GM19467 (cell line): Measurements from ENCODE around the gene RSU1.

Source experiments
- ATAC-seq: cut with Tn5 transposase; IDR thresholded peaks from one replicate; pipeline ENCODE4 v1.9.1; 2021; ENCODE audit warnings: mild to moderate bottlenecking, moderate library complexity; ENCODE audit not compliant: unreplicated experiment

The RSU1 gene

DNA sequence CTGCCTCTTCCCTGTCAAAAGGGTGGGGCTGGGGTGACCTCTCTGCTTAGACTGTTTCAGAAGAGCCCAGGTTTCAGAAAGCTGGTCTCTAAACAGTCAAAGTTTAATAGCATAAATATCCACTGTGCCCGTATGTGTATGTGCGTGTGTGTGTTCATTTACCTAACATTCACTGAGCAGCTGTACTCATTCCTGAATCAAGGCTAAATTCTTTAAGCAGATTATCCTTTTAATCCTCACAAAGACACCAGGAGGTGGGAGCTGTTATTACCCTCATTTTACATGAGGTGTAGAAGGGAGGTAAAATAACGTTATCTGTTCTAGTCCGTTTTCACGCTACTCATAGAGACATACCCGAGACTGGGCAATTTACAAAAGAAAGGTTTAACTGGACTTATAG, 72.2 kb downstream of the RSU1 start:
- no peak for ATAC-seq

DNA sequence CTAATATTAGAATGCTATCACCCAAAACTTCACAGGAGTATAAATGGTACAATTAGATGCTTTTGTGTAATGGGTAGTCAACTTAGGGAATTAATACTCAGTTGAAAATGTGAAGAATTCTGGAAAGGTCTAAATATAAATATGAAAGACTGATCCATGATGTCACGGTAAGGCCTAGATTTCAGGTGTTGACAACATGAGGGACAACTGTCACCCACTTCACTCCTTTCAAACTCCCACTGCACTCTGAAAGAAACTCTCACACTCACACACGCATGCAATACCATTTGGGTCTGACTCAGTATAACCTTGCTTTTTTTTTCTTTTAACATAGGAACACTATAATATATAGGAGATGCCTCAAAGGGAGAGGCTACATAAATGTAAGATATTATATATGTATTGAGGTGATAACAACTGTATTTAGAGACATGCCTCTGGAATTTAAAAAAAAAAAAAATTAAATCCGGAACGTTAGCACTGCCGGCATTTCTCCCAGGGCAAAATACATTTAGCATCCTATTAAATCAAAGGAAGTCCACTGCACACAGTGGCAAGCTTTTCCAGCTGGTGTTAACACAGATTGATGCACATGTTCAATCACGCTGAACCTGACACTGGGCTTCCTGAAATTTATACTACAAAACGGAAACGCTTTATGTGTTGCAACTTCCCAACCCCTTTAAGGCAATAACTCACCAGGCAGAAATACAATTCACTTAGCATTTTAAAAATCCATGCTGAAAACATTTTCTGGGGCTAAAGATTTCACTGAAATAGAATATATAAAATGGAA, 74.9 kb downstream of the RSU1 start:
- no peak for ATAC-seq

DNA sequence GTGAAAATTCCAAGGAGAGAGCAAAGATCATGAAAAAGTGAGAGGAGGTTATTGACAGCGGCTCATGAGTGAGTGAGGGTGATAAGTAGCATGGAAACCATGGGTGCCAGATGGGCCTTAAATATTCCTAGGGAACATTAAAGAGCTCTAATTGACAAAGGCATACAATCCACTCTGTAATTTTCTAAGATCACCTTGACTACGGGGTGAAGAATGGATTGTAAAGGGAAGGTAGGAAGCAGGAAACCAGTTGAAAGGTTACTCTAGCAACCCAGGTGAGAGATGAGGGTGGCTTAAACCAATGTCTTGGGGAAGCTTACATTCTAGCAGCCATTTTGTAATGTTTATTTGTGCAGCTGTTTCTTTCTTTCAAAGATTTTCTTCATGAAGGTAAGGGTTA, 75.7 kb downstream of the RSU1 start:
- ATAC-seq: no peak

DNA sequence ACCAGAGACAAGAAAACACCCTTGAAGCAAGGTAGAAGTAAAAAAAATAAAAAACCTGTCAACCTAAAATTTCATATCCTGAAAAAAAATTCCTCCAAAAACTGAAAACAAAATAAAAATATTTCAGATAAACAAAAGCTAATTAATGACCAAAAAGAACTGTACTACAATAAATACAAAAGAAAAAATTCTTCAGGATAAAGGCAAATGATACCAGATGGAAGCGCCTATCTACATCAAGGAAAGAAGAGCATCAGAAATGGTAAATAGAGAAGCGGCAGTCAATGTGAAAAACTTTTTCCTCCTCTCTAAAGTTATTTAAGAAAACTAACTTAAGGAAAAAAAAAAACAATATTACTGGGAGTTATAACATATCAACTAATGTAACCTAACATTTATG, 79.8 kb downstream of the RSU1 start:
- ATAC-seq: no peak

DNA sequence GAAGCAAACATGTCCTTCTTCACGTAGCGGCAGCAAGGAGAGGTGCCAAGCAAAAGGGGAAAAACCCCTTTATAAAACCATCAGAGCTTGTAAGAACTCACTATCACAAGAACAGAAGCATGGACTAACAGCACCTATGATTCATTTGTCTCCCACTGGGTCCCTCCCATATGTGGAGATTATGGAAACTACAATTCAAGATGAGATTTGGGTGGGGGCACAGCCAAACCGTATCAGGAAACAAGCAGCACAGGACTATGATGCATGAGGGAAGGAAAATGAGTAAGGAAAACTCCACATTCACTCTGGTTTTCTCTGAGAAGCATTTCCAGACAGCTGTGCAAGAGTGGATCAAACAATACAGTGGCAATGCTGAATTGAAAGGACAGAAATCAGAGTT, 81.6 kb downstream of the RSU1 start:
- no peak for ATAC-seq

DNA sequence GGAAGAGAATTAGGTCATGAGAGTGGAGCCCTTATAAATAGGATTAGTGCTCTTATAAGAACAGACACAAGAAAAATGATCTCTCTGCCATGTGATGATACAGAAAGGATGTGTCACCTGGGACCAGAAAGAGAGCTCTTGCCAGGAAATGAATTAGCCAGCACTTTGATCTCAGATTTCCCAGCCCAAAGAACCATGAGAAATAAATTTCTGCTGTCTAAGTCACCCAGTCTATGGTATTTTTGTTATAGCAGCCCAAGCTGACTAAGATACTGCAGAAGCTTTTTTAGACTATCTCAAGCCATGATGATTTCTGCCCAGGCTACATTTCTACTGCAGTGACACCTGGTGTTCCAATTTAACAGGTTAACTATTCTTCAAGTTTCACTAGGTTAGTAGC, 84.8 kb downstream of the RSU1 start:
- ATAC-seq: no peak

DNA sequence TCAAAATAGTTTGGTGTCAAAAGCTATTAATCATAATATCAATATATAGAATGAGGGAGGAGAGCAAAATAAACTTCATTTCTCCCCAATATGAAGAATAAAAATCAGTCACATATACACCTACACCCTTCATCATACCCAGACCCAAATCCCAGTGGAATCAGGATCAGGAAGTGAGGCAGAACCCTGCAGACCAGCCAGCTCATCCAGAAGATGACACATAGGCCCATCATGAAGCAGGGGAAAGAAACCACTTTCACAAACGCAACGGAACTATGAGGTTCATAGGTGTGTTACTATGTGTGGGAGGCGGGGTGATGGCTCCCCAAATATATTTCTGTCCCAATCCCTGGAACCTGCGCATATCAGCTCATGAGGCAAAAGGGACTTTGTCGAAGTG, 89.0 kb downstream of the RSU1 start:
- no peak for ATAC-seq

DNA sequence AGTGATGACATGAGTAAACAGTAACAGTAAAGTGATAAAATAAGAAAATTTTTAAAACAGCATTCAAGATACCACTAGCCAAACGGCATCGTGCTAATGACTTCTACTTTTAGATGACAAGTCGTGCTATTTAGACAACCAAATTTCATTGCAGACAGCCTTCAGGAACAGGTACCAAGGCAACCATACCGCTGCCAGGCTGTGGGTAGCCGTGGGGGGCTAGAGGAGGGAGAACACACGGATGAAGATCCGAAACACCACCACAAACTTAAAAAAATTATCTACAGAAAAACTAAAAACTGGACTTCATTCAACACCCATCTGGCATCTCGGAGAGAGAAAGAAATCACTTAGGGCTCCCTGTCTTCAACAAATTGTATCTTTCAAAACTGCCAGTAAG, 89.6 kb downstream of the RSU1 start:
- ATAC-seq: no peak

DNA sequence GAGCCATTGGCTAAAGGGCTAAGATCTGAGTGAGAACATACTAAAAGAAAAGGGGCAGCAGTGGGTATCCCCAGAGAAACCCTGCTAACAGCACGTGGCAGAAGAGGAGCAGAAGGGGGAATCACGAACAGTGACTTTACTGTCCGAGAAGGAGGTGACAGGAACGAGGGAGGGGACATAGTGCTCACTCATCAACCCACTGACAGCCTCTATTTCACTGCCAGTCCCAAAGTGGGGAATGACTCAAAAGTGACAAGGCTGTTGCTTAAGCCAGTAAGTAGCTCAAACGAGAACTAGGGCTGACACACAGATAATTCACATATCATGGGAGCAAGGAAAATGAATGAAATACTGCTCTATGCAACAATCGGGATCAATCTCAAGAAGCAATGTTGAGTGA, 92.7 kb downstream of the RSU1 start:
- ATAC-seq: no peak

DNA sequence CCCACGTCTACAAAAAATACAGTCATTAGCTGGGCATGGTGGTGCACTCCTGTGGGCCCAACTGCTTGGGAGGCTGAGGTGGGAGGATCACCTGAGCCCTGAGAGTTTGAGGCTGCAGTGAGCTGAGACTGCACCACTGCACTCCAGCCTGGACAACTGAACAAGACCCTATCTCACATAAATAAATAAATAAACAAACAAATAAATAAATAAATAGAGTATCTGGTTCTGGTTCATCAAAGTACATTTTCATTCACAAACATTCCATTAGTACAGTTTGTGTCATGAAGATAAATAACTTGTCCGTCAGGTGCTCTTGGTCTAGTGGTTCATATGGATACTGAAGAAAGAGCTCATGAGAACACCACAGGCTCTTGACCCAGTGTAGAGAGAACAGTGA, 96.4 kb downstream of the RSU1 start:
- no peak for ATAC-seq

DNA sequence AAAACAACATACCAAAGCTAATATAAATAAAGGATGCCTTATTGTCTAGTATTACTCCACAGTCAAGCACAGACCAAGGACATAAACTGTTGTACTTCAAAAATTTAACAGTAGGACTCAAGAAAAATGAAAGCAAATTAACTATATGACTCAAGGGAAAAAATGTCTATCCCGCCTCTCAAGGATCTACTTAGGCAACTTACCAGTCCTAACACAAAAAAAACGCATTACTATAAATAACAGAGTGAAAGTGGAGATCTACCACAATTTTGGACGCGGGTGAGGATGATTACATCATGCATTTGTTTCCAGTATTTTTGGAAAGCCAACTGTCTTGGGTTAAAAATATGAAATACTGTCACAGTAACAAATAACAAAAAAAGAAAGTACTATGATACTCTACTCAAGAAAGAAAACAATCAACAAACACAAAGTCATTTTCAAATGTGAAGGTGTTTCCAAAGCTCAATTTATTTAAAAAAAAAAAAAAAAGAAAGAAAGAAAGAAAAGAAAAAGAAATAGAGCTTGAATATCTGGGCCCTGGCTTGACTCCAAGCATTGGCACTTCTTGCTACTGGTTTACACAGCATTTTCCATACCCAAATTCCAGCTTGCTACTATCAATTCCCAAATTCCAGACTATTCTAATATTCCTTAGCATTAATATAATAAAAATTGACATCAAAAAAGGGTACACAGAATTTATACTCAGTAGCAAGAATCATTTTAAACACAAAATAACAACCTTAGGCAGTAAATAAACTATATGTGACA, 99.4 kb downstream of the RSU1 start:
- ATAC-seq: no peak

DNA sequence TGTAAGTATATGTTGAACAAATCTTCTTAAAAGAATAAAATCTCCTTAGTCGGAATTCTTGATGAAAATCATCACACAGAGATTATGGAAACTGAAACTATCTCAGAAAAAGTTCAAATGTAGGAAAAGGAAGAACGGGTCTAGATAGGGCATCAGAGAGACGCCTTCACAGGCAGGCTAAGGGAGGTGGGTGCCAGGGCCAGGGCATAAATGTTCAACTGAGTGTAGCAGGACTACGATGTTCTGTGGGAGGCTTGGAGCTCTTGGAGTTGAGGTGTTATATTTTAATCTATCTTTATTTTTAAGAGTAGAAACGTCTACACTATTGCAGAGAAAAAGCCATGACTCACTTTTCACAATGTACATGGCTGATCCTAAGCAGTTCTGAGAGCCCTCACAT, 101.2 kb downstream of the RSU1 start:
- no peak for ATAC-seq

DNA sequence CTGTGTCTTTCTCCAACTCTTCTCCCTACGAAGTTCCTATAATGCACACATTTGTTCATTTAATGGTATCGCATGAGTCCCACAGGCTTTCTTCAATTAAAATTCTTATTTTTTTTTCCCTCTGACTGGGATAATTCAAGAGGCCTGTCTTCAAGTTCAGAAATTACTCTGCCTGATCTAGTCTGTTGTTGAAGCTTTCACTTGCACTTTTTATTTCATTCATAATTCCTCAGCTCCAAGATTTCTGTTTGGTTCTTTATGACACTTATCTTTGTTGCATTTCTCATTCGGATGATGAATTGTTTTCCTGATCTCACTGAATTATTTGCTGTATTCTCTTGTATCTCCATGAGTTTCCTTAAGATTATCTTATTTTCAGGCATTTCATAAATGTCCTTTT, 103.9 kb downstream of the RSU1 start:
- no peak for ATAC-seq

DNA sequence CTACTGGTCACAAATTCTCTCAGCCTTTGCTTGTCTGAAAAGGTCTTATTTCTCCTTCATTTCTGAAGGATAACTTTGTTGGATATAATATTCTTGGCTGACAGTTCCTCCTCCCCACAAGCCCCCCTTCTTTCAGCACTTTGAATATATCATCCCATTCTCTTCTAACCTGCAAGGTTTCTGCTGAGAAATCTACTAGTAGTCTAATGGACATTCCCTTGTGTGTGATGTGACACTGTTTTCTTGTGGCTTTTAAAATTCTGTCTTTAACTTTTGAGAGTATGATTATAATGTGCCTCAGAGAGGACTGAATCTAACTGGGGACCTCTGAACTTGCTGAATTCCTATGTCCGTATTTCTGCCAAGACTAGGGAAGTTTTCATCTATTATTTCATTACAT, 104.3 kb downstream of the RSU1 start:
- ATAC-seq: no peak

DNA sequence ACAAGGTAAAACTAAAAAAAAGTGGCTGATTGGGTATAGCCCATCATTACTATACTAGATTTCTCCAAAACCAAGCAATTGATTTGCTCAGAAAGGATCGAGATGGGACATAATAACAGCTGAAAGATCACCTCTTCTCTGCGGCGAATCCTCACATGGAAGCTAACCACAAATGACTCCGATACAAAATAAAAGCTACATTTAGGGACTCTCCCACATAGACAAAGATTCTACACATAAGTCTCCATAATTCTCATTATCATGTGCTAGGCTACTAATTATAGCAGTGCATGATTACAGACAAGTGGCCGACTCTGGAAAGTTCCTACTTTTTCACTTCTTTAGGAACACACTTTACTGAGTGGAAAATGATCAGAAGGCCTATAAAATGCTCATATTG, 116.9 kb downstream of the RSU1 start:
- no peak for ATAC-seq

DNA sequence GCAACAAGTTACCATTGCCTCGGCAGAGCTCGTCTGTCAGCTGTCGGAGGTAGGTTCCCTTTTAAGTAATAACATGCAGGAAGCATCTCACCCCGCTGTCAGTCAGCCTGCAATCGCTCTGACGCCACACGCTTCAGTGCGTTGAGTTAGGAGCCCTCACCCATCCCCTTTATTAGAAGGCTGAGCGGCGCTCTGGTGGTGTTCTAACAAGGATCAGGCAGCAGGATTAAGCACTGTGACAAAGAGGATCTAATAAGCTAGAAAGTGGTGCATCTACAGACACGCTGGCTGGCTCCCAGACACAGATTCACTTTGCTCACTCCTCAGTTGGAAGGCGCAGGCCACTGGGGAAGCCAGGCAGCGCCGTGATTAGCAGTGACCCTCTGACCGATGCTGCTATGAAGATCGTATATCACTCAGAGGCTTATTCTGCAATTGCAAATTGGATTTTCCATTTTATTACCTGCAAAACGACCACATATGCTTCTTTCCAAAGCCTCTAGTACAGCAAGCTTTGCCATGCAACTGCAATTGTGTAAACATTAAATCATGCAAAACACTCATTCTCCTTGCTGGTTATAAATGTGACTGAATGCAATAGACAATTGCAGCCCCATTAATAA, 117.7 kb downstream of the RSU1 start:
- ATAC-seq: no peak

DNA sequence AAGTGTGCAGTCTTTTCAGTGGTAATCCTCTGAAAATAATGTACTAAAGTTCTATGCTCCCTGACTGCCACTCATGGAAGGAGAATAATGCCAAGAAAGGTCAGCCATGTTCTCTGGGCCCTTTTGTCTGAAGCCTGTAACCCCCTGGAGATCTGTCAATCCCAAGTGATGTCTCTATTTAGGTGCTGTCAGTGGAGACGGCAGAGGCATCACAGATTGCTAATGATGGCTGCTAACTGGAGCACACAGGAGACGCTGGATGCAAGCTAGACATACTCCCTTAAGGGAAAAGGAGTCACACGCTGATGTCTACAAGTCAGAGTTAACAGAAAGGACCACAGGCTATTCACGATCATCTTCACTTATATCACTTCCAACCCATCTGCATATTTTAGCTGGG, 118.8 kb downstream of the RSU1 start:
- ATAC-seq: no peak

DNA sequence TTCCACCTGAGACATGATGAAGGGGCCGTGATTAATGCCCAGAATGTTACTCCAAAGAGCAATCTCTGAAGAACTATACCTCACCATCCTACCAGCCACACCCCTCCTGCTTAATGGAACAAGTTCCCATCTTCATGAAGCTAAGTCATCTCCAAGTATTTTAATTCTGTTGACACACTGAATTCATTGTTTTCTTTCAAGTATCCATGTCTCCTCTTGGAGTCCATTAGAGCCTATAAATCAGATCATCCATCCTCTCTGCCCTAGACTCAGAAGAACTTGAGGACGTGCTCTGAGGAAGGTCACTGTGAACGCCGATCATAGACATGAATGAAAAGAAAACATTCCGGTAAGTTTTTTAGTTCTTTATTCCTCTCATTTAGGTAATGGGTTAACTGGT, 126.8 kb downstream of the RSU1 start:
- ATAC-seq: no peak

DNA sequence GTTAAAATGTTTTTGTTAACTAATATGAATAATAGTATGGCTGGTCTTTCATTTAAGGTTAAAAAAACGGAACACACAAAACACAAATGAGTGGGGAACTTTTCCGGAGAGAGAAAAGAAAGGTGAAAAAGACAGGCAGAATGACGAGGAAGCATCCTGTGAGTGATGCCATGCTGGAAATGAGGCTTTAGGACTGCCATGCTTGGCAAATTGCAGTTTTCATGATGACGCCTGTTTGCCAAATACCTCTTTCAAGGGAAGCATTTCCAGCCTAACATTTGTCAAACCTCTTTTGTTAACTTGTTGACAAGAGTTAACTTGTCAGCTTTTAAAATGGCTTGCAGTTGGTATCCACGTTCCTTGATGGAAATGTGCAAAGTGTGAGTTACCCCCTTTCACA, 127.5 kb downstream of the RSU1 start:
- no peak for ATAC-seq

DNA sequence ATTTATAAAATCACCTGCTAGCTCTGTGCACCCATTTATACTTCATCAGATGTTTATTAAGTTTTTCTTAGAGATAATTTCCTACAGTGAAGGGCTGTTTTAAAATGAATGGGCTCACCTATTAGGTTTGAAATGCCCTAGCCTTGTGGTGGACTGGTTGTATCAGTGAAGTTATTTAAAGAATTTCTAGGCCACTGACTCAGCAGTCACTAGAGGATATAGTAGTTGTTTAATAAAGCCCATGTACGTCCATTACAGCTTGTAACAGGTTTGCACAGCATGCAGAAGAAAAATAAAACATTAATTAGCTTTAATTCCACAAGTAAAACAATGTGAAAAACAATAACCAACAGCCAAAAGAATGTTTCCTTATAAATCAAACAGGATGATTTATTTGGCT, 128.0 kb downstream of the RSU1 start:
- ATAC-seq: no peak

DNA sequence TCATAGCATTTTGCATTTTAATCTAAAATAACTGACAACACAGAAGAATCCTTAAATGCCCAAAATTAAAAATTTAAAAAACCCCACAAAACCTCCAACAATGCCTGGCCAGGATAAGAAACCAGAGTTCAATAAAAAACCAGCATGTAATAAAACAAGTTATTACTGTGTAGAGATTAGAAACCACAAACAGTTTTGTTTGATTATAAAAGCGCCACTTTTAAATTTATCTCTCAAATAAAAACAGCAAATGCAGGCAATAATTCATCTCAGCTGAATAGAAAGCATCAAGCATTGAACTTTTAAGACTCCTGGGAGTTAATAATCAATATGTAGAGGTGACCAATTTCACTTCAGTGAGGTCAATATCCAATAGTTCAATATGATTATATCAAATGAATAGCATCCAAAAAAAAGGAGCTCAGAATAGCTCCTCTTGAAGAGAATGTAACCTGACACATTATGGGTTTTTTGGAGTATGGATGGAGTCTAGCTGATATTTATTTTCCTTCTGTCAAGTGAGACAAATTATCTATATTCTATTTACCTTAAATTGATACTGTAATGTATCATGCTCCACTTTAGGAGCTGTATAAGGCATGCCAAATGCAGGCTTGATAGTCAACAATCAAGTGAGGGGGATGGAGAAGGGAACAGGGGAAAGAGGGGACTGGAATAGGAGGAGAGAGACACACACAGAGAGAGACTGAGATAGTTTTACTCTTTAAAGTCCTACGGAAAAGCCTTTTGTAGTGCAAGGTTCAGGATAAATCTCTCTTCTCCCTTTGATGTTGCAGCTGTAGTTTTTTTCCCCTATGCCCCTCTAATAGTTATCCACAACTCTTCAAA, 130.9 kb downstream of the RSU1 start:
- ATAC-seq: no peak
